ENCODE measurements around the gene PHEX.

Gene PHEX

GRCh38 chrX:22097012-22097694, 65.0 kb downstream of the PHEX start:
- H2AFZ ChIP-seq (ENCODE audit: low read depth, low read length), result no peak overlapping the region
- H3K4me1 ChIP-seq (ENCODE audit: control insufficient read depth, insufficient read depth, low read depth, low read length), result peaks cover 3% of the 10 kb centered on the region
- H3K9me3 ChIP-seq (ENCODE audit: control insufficient read depth, low read length), result no peaks in the 10 kb centered on the region
- H2AK5ac ChIP-seq (ENCODE audit: low read length, severe bottlenecking), result no peak overlapping the region
- DNase-seq, result peak; percentile 81
- no peak overlapping the region for H2BK5ac ChIP-seq (ENCODE audit: low read depth, low read length, poor library complexity, severe bottlenecking)
- no peak overlapping the region for H3K4me2 ChIP-seq (ENCODE audit: low read length, poor library complexity, severe bottlenecking)
- H4K91ac ChIP-seq (ENCODE audit: low read length), result no peak overlapping the region
- H3K4me3 ChIP-seq (ENCODE audit: insufficient read depth in 1 of 2, low read depth in 1 of 2, low read length in 2 of 2), result no peak overlapping the region
- no peaks in the 10 kb centered on the region for H3K27me3 ChIP-seq (ENCODE audit: control insufficient read depth in 1 of 2, insufficient read depth in 1 of 2, low read length in 2 of 2)
- H3K79me1 ChIP-seq (replicated peaks; ENCODE audit: low read length, poor library complexity, severe bottlenecking), result no peaks in the 10 kb centered on the region
- no peaks in the 10 kb centered on the region for H3K36me3 ChIP-seq (ENCODE audit: control insufficient read depth in 1 of 2, insufficient read depth in 2 of 2, low read depth in 1 of 2, low read length in 2 of 2)
- no peak overlapping the region for H2BK120ac ChIP-seq (ENCODE audit: low read depth, low read length)
- H4K8ac ChIP-seq (ENCODE audit: low read length), result no peak overlapping the region
- H2BK12ac ChIP-seq (ENCODE audit: low read length in 2 of 2), result no peak overlapping the region
- H3K27ac ChIP-seq (ENCODE audit: low read length, poor library complexity, severe bottlenecking), result peak overlapping the region; percentile 53
- H3K4ac ChIP-seq (ENCODE audit: low read depth in 1 of 2, low read length in 2 of 2), result no peak overlapping the region
- no peak overlapping the region for H3K23ac ChIP-seq (ENCODE audit: low read length in 2 of 2)
- H3K14ac ChIP-seq (ENCODE audit: low read length in 2 of 2), result no peak overlapping the region
- H2BK15ac ChIP-seq (ENCODE audit: low read depth, poor library complexity, severe bottlenecking), result no peak overlapping the region
- no peak overlapping the region for H3K18ac ChIP-seq (ENCODE audit: low read depth in 1 of 2, low read length in 2 of 2)
- 13% methylated on average over 1 of the region's 1 CpG for WGBS
- H3K9ac ChIP-seq (ENCODE audit: low read length), result no peak overlapping the region

- H3K9ac ChIP-seq (ENCODE audit: low read length), result peak overlapping the region; percentile 26
- H3K4me3 ChIP-seq (ENCODE audit: insufficient read depth in 1 of 2, low read depth in 1 of 2, low read length in 2 of 2), result no peak overlapping the region
- no peaks in the 10 kb centered on the region for H3K9me3 ChIP-seq (ENCODE audit: control insufficient read depth, low read length)
- no peak overlapping the region for H2AK5ac ChIP-seq (ENCODE audit: low read length, severe bottlenecking)
- no peak overlapping the region for H3K23ac ChIP-seq (ENCODE audit: low read length in 2 of 2)
- no peak overlapping the region for H3K18ac ChIP-seq (ENCODE audit: low read depth in 1 of 2, low read length in 2 of 2)
- H4K91ac ChIP-seq (ENCODE audit: low read length), result no peak overlapping the region
- H3K4me1 ChIP-seq (ENCODE audit: control insufficient read depth, insufficient read depth, low read depth, low read length), result no peaks in the 10 kb centered on the region
- no peaks in the 10 kb centered on the region for H3K27me3 ChIP-seq (ENCODE audit: control insufficient read depth in 1 of 2, insufficient read depth in 1 of 2, low read length in 2 of 2)
- WGBS, result 56% methylated on average over 6 of the region's 6 CpGs
- peak overlapping the region; percentile 12 for H2BK5ac ChIP-seq (ENCODE audit: low read depth, low read length, poor library complexity, severe bottlenecking)
- H3K14ac ChIP-seq (ENCODE audit: low read length in 2 of 2), result no peak overlapping the region
- H2AFZ ChIP-seq (ENCODE audit: low read depth, low read length), result no peak overlapping the region
- H3K36me3 ChIP-seq (ENCODE audit: control insufficient read depth in 1 of 2, insufficient read depth in 2 of 2, low read depth in 1 of 2, low read length in 2 of 2), result no peaks in the 10 kb centered on the region
- H4K8ac ChIP-seq (ENCODE audit: low read length), result no peak overlapping the region
- DNase-seq, result no peak
- no peak overlapping the region for H2BK12ac ChIP-seq (ENCODE audit: low read length in 2 of 2)
- H3K79me1 ChIP-seq (replicated peaks; ENCODE audit: low read length, poor library complexity, severe bottlenecking), result no peaks in the 10 kb centered on the region
- H3K4ac ChIP-seq (ENCODE audit: low read depth in 1 of 2, low read length in 2 of 2), result no peak overlapping the region
- no peak overlapping the region for H2BK15ac ChIP-seq (ENCODE audit: low read depth, poor library complexity, severe bottlenecking)
- no peak overlapping the region for H2BK120ac ChIP-seq (ENCODE audit: low read depth, low read length)
- H3K27ac ChIP-seq (ENCODE audit: low read length, poor library complexity, severe bottlenecking), result no peak overlapping the region
- no peak overlapping the region for H3K4me2 ChIP-seq (ENCODE audit: low read length, poor library complexity, severe bottlenecking)
Measured at GRCh38 chrX:22105231-22105630, 73.1 kb downstream of the PHEX start.

GRCh38 chrX:22105971-22106370, 73.8 kb downstream of the PHEX start:
- H2BK120ac ChIP-seq (ENCODE audit: low read depth, low read length), result no peak overlapping the region
- no peak overlapping the region for H3K4ac ChIP-seq (ENCODE audit: low read depth in 1 of 2, low read length in 2 of 2)
- H3K4me3 ChIP-seq (ENCODE audit: insufficient read depth in 1 of 2, low read depth in 1 of 2, low read length in 2 of 2), result no peak overlapping the region
- peaks cover 2% of the 10 kb centered on the region for H3K4me1 ChIP-seq (ENCODE audit: control insufficient read depth, insufficient read depth, low read depth, low read length)
- H3K4me2 ChIP-seq (ENCODE audit: low read length, poor library complexity, severe bottlenecking), result no peak overlapping the region
- no peak overlapping the region for H2BK12ac ChIP-seq (ENCODE audit: low read length in 2 of 2)
- H3K9ac ChIP-seq (ENCODE audit: low read length), result peak overlapping the region; percentile 26
- no peaks in the 10 kb centered on the region for H3K36me3 ChIP-seq (ENCODE audit: control insufficient read depth in 1 of 2, insufficient read depth in 2 of 2, low read depth in 1 of 2, low read length in 2 of 2)
- no peaks in the 10 kb centered on the region for H3K9me3 ChIP-seq (ENCODE audit: control insufficient read depth, low read length)
- H2AK5ac ChIP-seq (ENCODE audit: low read length, severe bottlenecking), result no peak overlapping the region
- H3K79me1 ChIP-seq (replicated peaks; ENCODE audit: low read length, poor library complexity, severe bottlenecking), result no peaks in the 10 kb centered on the region
- no peak overlapping the region for H3K23ac ChIP-seq (ENCODE audit: low read length in 2 of 2)
- H2AFZ ChIP-seq (ENCODE audit: low read depth, low read length), result no peak overlapping the region
- H3K18ac ChIP-seq (ENCODE audit: low read depth in 1 of 2, low read length in 2 of 2), result no peak overlapping the region
- DNase-seq, result no peak
- H3K14ac ChIP-seq (ENCODE audit: low read length in 2 of 2), result no peak overlapping the region
- no peaks in the 10 kb centered on the region for H3K27me3 ChIP-seq (ENCODE audit: control insufficient read depth in 1 of 2, insufficient read depth in 1 of 2, low read length in 2 of 2)
- 81% methylated on average over 2 of the region's 2 CpGs for WGBS
- H3K27ac ChIP-seq (ENCODE audit: low read length, poor library complexity, severe bottlenecking), result no peak overlapping the region
- H4K91ac ChIP-seq (ENCODE audit: low read length), result no peak overlapping the region
- no peak overlapping the region for H4K8ac ChIP-seq (ENCODE audit: low read length)
- H2BK15ac ChIP-seq (ENCODE audit: low read depth, poor library complexity, severe bottlenecking), result no peak overlapping the region
- no peak overlapping the region for H2BK5ac ChIP-seq (ENCODE audit: low read depth, low read length, poor library complexity, severe bottlenecking)

GRCh38 chrX:22109442-22109841, 77.3 kb downstream of the PHEX start:
- Histone ChIP-seq H3K4me1 (ENCODE audit: control insufficient read depth, insufficient read depth, low read depth, low read length) (peaks cover 2% of the 10 kb centered on the region), H3K4ac (ENCODE audit: low read depth in 1 of 2, low read length in 2 of 2) (no peak overlapping the region), H4K91ac (ENCODE audit: low read length) (no peak overlapping the region), H3K9me3 (ENCODE audit: control insufficient read depth, low read length) (no peaks in the 10 kb centered on the region), H4K8ac (ENCODE audit: low read length) (no peak overlapping the region), H2AK5ac (ENCODE audit: low read length, severe bottlenecking) (no peak overlapping the region), H3K27me3 (ENCODE audit: control insufficient read depth in 1 of 2, insufficient read depth in 1 of 2, low read length in 2 of 2) (peaks cover 0 to 5% of the 10 kb centered on the region in 2 experiments), H3K36me3 (ENCODE audit: control insufficient read depth in 1 of 2, insufficient read depth in 2 of 2, low read depth in 1 of 2, low read length in 2 of 2) (no peaks in the 10 kb centered on the region), H3K4me3 (ENCODE audit: insufficient read depth in 1 of 2, low read depth in 1 of 2, low read length in 2 of 2) (no peak overlapping the region), H2AFZ (ENCODE audit: low read depth, low read length) (no peak overlapping the region), H2BK5ac (ENCODE audit: low read depth, low read length, poor library complexity, severe bottlenecking) (no peak overlapping the region), H3K27ac (ENCODE audit: low read length, poor library complexity, severe bottlenecking) (no peak overlapping the region), H3K18ac (ENCODE audit: low read depth in 1 of 2, low read length in 2 of 2) (no peak overlapping the region), H3K14ac (ENCODE audit: low read length in 2 of 2) (no peak overlapping the region), H2BK12ac (ENCODE audit: low read length in 2 of 2) (no peak overlapping the region), H3K9ac (ENCODE audit: low read length) (no peak overlapping the region), H2BK120ac (ENCODE audit: low read depth, low read length) (no peak overlapping the region), H2BK15ac (ENCODE audit: low read depth, poor library complexity, severe bottlenecking) (no peak overlapping the region), H3K79me1 (replicated peaks; ENCODE audit: low read length, poor library complexity, severe bottlenecking) (no peaks in the 10 kb centered on the region), H3K4me2 (ENCODE audit: low read length, poor library complexity, severe bottlenecking) (no peak overlapping the region), H3K23ac (ENCODE audit: low read length in 2 of 2) (no peak overlapping the region)
- DNase-seq, result peak; percentile 26
- 80% methylated on average over 1 of the region's 1 CpG for WGBS
